ENCODE data around the gene TWNK.

TWNK gene

DNA sequence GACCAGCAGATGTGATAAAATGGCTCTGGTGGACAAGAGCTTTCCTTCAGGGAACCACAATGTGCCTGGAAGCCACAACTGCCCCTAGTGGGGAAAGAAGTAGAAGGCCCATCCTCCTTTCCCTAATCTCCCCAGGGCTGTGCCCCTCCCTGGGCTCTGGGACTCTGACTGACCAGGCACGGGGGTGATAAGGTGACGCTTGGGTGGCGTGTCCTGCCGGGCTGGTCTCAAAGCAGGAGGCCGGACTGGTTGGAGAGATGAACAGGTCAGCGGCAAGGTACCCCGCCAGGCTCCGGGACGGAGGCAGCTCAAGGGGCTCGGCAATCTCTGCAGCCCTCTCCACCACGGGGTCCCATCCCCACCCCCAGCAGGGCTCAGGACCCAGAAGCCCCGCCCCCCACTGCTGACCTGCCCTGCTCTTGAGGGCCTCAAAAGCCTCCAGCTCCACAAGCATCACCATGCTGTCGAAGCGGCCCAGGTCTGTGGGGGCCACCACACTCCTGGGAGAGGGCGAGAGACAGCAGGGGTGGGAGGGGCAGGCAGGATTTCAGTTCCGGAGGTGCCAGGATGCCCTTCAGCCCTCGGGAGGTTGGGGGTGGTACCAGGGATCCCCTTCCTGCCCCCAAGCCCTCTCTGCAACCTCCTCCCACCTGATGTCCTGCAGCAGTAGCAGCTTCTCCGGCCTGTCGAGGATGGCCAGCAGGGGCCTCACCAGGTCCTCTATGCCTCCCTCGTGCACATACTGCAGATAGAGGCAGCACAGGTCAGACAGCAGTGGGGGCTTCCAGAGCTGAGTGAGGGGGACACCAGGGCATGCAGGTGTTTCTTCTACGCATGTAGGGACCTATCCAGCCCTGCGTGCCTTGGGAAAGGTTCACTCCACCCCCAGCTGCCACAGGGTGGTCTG is 24.4 kb downstream of the TWNK start:
- no peak for DNase-seq (ENCODE audit: low read depth in 2 of 2)

DNA sequence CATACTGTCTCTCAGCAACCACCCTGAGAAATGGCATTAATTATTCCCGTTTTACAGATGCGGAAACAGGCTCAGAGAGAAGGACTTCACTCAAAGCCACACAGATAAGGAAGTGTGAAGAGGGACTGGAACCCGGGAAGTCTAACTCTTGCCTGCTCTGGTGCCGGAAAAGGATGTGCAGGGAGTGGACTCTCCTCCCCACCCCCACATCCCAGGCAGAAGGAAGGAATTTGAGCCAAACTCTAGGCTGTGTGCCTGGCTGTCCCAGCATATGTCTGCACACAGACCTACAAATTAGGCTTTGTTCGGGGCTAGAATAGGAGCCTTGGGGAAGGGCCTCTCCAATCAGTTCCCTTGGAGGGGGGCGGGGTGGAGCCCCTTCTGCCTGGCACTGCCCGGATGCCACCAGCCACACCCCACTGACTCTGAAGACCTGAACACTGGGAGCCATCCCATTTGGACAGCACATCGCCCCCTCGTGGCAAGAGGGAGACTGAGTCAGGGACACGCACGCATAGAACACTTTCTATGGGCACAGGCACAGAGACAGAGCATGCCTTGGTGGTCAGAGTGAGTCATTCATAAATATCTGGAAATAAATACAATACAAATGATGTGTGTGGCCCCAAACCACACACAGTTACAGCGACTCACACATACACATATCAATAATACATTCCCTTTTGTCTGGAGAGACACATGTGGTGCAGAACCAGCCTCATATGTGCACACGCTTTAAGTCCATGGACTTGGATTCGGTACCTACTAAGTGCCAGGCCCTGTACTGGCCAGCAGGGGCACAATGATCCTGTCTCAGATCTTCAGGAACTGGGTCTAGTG is 25.4 kb downstream of the TWNK start:
- DNase-seq (ENCODE audit: low read depth in 2 of 2) = peak in 1 of 2 donors; percentile 63

DNA sequence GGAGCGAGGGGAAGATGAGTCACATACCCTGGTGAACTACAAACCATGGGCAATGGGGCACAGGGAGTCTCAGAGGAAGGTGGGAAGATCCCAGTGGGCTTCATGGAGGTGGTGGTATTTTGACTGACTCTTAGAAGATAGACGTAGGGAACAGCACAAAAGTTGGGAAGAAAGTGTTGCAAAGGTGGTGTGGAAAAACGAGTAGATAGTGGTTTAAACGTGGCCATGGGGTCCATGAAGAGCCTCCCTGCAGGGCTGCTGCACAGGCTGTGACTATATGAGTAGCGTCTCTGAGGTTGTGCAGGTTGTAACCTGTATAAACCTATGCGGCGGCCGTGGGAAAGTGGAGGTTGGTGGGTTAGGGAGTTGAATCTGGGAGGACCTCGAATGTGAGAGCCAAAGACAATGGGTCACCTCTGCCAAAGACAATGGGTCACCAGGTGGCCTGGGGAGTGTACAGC is 26.1 kb downstream of the TWNK start:
- no peak for DNase-seq (ENCODE audit: low read depth in 2 of 2)

DNA sequence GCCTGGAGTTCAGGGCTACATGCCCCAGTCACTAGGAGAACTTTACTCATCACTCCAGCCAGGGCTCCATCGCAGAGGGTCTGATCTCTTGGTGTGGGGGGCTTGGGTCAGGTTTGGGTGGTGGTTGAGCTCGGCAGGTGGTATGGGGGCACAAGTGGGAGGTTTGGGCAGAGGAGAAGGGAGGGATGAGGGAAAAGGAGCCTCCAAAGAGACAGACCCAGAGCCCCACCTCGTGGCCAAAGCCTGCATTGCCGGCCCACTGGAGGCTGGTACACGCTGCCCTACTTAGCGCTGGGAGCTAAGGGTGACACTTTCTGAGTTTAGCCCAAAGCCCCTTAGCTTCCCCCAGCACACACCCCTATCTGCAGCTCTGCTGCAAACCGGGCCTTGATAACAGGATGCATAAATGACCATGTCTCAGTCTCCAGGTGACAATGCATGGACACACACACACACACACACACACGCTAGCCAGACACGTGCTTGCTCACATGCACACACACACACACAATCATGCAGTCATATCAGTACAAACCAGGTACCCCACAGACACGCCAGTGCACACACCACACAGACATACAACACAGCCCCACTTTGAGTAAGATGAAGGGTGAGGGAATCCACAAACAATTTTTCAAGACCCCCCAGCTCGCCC is 27.0 kb downstream of the TWNK start:
- peak; percentile 55 to 72 for DNase-seq (ENCODE audit: low read depth in 2 of 2)

DNA sequence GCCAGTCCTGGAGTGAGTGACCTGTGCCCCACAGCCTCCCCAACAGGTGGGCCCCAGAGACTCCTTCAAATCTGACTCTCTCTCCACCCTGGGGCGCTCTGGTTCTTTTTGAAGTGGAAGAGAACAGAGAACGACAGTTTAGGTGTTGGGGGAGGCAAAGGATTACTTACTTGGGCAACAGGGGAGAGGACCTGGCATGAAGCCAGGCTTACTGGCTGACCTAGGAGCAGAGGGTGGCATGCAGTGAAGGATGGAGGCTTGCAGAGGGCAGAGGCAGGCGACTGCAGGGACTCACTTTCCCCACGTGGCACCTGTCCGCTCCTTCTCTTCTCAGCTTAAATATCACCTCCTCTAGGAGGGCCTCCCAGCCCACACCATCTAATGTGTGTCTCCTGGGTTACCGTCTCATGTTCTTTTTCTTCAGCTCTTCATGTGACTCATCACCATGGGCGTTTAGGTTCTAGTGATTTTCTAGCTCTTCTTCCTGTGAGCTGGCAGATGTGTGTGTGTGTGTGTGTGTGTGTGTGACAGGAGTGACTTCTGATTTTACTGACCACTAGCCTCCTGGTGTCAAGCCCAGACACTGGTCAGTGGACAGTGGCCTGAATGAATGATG is 27.7 kb downstream of the TWNK start:
- DNase-seq (ENCODE audit: low read depth in 2 of 2) = no peak

DNA sequence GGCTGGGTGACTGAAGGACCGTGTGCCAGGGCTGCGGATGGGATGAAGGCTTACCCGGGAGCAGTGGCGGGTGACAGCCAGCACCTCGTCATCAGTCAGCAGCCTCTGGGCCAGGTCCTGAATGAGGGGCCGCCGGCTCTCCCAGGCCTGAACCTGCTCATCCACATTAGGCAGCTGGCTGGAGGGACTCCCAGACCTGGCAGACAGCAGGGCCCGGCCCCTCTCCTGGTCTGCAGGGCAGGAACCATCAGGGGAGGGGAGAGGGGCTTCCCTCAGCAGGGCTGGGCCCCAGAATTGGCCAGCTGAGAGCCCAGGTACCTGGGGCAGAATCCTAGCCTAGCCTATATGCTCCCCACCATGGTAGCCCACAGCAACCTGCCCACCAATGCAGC is 28.2 kb downstream of the TWNK start:
- DNase-seq (ENCODE audit: low read depth in 2 of 2) = no peak

DNA sequence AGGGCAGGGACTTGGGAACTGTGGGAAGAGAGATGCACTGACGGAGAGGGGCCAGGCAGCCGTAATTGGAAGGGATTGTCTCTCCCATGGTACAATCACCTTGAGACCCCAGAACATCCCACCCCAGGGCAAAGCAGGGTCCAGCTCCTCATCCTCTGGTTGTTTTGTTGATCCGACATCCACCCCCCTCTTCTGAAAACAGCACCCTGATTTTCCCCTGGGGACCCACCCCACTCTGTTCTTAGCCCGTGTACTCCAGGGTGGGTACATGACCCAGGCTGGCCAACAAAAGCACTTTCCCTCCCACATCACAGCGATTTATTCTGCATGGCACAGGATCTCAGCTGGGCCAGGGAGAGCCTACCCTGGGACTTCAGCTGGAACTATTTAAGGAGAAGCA is 29.5 kb downstream of the TWNK start:
- no peak for DNase-seq (ENCODE audit: low read depth in 2 of 2)

DNA sequence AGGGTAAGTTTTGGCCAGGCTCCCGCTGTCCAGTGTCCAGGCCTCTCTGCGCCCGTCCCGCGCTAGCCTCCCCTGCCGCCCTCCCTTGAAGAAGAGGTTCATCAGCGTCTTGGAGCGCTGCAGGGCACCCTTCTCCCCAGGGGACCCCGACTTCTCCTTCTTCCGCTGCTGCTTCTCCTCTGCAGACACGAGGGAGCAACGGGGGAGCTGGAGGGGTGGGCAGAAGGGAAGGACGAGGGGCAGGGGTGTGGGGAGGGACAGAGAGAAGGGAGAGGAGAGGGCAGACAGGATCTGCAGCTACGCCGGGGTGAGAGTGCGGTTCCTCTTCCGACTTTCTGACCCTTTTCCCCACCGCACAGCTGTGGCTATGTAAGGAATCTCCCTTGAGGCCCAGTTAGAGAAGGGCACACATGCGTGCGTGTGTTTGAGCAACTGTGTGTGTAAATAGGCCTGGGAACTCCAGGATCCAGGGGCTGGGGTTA is 30.8 kb downstream of the TWNK start:
- no peak for DNase-seq (ENCODE audit: low read depth in 2 of 2)

DNA sequence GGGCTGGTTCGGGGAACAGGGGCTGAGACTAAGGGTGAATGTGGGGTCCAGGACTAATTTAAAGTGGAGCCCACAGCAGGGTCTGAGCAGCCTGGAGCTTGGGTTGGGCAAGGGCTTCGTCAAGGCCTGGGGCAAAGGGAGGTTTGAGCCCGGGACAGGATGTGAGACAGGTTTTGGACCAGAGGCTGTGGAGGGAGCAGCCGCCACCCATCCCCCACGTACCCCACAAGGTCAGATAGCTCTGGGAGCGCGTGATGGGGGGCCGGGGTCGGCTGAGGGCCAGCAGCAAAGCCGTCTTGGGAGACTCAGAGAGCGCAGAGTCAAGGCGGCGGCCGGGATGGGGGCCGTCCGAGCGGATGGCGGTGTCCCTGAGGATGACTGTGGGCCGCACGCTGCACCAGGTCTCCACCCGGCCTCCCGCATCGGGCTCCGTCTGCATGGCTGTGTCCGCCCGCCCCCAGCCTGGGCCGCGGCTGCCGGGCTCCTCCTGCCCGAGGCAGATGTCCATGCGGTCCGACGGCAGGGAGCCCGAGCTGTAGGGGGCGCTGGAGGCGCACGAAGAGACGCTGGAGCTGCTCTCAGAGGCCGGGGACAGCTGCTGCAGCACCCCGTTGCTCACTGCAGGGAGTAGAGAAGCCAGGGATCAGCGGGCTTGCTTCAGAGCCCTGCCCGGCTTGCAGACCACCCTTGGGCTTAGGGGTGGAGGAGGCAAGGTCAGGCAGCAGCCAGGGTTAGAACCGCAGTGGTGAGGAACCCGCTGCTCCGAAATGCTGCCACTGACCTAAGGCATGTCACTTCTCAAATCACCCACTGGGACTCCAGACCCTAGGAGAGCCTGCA is 31.5 kb downstream of the TWNK start:
- peak in 1 of 2 donors; percentile 53 for DNase-seq (ENCODE audit: low read depth in 2 of 2)

DNA sequence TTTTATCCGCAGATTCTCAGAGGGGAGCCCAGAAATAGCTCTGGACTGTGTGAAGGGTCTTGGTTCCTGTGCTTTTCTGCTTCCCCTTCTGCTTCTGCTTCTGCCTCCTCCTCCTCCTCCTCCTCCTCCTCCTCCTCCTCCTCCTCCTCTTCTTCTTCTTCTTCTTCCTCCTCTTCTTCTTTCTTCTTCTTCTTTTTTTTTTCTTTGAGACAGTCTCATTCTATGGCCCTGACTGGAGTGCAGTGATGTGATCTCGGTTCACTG is 32.0 kb downstream of the TWNK start:
- DNase-seq (ENCODE audit: low read depth in 2 of 2) = no peak

DNA sequence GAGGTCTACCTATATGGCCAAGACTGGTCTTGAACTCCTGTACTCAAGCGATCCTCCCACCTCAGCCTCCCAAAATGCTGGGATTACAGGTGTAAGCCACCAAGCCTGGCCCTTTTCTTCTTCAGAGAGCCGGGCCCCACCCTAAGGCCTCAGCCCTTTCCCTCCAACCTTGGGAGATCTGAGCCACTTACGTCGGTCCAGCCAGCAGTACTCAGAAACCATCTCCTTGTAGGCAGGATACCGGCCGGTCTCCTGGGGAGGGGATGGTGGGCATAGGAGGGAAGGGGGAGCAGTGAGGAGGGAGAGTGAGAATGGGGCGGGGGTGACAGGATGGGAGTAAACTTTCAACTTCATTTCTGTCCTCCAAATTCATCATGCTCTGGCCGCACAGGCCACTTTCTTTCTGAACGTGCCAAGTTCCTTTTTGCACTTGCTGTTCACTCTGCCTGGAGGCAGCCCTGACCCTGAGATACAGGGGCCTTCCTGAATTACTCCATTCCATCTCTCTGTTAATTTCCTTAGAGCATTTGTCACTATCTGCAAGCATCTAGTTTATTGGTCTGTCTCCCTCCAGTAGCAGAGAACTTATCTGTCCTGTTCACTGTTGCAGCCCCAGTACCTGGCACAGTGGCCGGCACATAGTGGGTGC is 33.2 kb downstream of the TWNK start:
- DNase-seq (ENCODE audit: low read depth in 2 of 2) = no peak

DNA sequence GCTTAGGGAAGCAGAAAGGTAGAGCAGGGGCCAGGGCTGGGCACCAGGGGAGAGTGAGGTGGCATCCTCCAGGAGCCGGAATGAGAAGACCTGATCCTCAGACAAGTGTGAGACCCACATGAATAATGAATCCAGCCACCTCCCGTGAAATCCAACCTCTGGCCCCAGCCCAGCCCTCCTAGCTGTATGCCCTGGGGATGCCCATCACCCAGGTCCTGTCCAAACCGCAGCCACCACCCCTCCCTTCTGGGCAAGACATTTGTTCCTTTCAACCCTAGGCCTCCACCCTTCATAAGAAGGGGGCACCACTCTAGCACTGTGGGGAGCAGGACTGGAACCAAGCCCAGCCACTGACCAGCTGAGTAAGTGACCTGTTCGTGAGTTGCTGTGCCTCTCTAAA is 33.9 kb downstream of the TWNK start:
- DNase-seq (ENCODE audit: low read depth in 2 of 2) = no peak

DNA sequence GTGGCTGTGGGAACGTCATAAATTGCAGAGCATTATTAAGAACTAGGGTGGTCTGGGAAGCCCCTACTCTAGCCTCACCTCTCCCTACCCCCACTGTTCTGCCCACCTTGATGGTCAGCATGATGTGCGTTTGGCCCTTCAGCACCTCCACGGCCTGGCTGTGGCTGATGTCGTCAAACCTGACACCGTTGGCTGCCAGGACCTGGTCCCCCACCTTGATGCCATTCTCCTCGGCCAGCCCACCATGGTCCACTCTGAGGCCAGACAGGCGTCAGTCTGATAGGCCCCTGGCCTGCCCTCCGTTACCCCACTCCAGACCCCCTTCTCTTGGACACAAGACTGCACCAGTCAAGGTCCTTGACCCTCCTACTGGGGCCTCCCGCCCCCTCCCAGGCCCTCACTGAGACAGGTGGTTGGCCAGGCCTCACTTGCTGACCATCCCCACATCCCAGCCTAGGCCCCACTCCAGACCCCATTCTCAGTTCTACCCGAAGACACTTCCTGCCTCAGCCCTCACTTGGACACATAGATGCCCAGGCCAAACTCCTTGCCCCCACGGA is 34.4 kb downstream of the TWNK start:
- no peak for DNase-seq (ENCODE audit: low read depth in 2 of 2)

DNA sequence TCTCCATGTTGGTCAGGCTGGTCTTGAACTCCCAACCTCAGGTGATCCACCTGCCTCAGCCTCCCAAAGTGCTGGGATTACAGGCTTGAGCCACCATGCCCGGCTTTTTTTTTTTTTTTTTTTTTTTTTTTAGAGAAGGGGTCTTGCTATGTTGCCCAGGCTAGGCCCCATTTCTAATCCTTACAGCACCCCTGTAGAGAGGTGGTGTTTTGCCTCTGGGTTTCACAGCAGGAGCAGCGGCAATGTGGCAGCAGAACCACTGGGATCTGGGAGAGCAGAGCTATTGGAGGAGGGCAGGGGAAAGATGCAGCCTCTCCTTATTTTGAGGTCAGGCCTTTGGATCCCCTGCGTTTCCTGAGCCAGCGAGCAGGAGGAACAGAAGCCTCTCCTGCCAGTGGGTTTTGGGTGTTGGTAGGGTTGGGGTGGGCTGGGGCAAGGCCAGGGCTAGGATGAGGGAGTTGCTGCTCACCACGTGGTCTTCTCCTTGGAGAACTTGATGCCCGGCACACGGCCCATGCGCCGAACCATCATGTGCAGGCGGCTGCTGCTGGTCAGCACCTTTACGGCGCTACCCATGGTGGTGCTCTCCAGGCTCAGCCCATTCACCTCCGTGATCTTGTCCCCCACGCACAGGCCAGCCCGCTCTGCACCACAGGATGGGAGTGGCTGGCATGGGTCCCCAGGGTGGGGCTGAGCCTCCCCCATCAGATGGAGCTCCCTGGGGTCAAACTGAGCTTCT is 35.8 kb downstream of the TWNK start:
- no peak for DNase-seq (ENCODE audit: low read depth in 2 of 2)

DNA sequence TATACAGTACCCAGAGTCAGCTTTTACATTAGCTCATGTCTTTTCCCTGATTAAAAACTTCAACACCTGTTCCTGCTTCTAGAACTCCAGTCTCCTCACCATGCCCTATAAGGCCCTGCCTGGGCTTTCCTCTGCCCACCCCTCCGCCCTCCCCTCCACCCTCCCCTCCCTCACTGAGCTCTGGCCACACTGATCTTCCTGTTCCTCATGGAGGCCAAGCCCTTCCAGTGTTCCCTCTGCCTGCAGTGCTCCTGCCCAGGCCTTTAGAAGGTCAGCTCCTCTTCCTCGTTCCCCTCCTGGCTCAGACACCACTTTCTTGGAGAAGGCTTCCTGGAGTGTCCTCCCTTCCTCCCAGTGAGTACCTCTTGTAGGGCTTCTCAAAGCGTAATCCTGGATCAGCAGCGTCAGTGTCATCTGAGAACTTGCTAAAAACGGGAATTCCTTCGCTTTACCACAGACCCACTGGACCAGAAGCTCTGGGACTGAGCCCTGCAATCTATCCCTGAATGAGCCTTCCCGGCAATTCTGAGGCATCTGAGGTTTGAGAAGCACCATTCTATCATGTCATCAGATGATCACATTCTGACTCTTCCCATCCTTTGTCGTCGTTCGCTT is 39.9 kb downstream of the TWNK start:
- DNase-seq (ENCODE audit: low read depth in 2 of 2) = no peak

DNA sequence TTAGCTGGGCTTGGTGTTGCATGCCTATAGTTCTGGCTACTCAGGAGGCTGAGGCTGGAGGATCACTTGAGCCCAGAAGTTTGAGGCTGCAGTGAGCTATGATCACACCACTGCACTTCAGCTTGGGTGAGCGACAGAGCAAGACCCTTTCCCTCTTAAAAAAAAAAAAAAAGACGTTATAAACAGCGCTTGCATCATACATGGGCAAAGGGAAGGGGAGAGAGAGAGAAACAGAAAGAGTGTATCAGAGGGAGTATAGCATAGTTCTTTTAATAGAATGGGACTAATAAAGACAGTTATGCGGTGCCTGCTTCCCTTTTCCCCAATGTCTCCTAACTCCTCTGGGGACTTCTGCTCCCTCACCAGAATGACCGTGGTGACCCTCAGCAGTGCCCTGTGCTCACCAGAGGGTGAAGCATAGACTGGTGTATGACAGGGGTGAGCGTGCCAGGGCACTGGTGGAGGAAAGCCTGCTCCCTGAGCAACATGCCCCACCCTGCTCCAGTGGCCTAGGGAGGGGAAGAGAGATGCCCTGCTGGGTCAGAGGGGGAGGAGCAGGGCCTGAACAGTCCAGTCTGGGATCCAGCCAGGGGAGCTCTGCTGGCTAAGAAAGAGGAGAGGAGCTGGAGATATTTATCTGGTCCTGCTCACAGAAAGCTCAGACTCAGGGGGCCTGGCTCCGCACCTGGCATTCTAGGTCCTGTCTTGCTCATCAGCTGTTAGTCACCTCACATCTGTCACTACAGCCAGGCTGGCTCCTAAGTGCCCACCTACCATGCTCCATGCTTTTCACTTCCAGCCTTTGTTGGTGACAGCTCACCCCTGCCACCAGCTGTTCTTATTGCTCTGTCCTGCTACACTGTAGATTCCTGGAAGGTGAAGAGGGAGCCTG is 41.3 kb downstream of the TWNK start:
- no peak for DNase-seq (ENCODE audit: low read depth in 2 of 2)

DNA sequence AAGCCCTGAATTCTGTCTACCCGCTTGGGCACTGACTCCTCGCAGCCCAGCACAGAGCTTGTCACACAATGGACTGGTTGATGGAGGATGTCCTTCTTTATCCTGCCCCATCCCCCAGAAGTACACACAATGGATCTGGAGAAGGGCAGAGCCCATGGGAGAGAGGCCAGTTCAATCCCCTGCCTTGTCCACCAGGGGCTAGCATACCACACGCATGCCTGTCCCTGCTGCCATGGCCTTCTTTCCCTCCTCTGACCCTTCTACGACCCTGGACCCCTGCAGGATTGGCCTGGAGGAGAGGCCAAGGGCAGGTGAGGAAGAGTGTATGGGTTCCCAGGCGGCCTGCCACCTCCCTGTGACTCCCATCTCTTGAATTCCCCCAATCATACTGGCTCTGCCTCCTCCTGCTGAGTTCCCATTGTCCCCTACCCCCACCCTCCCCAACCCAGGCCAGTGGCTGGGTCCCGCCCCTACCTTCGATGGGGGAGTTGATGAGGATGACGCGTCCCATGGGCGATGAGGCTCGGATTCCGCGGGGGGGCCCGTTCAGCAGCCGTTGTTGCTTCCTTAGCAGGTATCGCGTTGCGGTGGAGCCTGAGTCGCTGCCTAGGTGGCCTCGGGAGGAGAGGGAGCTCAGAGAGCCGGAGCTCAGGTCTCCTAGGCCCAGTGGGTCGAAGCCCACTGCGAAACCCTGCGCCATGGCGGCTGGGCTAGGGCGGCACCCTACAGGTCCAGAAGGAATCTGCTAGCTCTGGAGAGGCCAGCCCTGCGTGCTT is 42.4 kb downstream of the TWNK start:
- DNase-seq (ENCODE audit: low read depth in 2 of 2) = no peak

Data from stimulated activated CD8-positive, alpha-beta memory T cell treated with anti-CD3 and anti-CD28 coated beads, Interleukin-7, amount 100 ng/mL, for 1 hour (primary cell).